Left forelimb (tissue), 1 donor: ENCODE data around the gene SF1.

Experiments
- DNase-seq: peaks from one replicate; pipeline ENCODE4 v3.0.0-alpha.2; 2018; ENCODE audit warnings: low spot score

Gene SF1

DNA sequence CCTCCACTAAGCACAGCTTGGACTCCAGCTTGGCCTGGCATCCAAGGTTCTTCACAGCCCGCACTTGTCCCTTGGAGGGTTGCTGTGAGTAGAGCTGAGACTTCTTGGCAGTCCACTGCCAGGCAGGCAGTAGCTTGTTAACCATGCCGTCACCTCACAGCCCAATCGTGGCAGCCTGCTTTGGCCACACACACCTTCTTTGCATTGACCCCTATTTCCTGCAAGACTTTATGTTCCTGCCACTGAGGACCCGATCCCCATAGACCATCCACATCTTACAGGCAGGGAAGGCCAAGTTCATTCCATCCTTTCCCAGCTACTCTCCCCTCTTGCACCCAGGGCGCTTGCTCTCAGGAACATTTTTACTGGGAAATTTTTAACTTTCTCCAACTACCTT, 16.1 kb downstream of the SF1 start:
- DNase-seq: peak; percentile 66

GRCh38 chr11:64760759-64761420, 17.5 kb downstream of the SF1 start:
- no peak for DNase-seq

GRCh38 chr11:64759722-64760719, 18.3 kb downstream of the SF1 start, which contains the start of gene PYGM:
PYGM (minus strand) TSS chr11:64759974; CDS start chr11:64759898, 76 bp downstream.
- DNase-seq: peak; percentile 87

- peak; percentile 67 for DNase-seq
Observed at GRCh38 chr11:64759131-64759721, 19.1 kb downstream of the SF1 start.

DNA sequence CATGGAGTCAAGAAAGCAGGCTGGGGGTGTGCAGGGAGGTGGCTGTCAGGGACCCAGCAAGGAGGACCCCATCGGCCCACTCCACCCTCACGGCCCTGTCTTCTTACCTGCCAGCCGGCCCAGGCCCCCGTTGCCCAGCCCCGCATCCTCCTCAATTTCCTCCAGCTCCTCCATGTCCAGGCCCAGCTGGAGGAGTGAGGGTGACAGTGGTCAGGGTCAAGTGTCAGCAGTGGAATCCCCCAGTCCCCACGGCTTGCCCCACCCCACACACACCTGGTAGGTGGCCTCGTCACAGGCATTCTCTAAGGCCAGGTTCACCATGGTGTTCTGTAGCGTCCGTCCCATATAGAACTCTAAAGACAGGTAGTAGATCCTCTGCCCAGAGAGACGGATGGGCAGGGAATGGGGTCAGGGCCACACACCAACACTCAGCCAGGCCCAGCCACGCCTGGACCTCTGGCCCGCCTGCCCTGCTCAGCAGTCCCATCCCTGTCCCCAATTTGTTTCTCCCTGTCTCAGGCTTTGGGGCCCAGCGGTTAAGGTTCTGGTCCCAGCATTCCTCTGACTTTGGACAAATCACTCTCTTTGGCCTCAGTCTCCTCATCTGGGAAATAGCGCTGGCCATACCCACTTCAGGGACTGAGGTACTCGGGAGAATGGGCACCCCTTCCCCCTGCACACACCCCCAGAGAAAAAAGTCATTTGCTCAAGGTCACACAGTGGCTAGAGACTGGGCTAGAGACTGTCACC, 19.8 kb downstream of the SF1 start:
- no peak for DNase-seq

DNA sequence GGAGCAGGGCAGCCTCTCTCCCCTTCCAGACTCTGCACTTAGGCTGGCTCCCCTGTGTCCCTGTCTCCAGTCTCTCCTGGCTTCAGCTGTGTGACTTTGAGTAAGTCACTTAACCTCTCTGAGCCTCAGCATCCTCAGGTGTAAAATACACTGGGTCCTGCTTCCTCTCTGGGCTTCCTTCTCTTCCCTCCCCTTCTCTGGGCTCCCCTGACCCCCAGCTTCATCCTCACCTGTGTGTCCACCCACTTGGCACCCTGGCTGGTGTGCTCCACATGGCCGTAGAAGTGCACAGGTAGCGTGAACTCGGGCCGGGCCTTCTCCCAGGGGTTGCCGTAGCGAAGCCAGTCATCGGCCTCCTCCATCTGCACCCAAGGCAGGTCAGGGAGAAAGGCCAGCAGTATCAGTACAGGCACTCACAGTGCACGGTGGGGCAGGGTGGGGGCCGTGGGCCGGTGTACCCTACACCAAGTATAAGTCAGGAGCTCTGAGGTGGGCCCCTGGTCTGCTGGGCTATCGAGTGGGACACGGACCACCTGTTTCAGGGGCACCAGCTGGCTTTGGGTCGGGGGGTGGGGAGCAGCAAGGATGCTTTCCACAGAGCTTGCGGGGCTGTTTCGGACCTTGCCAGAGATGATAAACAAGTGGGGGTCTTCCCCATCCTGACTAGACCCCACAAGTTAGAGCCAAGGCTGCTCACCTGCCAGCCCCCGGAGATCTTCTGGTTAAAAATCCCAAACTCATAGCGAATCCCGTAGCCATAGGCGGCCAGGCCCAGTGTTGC, 20.6 kb downstream of the SF1 start:
- DNase-seq: peak; percentile 60

GRCh38 chr11:64755681-64756361, 22.5 kb downstream of the SF1 start:
- no peak for DNase-seq

DNA sequence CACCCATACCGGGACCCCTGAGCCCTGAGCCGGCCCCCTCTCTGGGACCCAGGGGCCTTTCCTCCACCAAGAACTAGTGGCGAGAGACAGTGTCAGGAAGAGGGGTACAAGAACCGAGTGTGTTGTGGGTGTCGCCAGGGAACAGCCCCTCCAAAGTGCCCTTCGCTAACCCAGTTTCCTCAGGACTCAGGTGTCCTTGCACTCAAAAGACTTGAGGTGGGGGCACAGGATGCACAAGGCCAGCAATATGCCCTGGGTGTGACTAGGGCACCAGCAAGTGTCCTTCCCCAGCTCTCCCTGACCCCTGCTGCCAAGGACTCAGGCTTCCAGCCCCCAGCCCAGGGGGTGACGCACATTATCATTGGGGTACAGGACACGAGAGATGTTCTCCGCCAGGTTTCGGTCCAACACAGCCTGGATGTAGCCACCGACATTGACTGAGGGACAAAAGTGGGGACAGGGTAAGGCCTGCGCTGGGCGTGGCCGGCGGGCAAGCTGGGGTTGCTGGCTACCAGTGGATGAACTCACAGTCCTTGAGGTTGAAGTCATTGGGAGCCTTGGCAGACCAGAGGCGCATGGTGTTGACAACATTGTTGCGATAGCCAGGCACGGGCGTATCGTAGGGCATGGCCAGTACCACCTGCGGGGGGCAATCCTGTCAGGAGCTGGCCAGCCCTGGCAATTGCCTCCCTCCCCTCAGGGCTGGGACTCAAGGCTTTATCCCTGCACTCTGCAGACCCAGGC, 23.3 kb downstream of the SF1 start:
- no peak for DNase-seq

- DNase-seq: peak; percentile 58
Observed at GRCh38 chr11:64754124-64754918, 24.0 kb downstream of the SF1 start.

DNA sequence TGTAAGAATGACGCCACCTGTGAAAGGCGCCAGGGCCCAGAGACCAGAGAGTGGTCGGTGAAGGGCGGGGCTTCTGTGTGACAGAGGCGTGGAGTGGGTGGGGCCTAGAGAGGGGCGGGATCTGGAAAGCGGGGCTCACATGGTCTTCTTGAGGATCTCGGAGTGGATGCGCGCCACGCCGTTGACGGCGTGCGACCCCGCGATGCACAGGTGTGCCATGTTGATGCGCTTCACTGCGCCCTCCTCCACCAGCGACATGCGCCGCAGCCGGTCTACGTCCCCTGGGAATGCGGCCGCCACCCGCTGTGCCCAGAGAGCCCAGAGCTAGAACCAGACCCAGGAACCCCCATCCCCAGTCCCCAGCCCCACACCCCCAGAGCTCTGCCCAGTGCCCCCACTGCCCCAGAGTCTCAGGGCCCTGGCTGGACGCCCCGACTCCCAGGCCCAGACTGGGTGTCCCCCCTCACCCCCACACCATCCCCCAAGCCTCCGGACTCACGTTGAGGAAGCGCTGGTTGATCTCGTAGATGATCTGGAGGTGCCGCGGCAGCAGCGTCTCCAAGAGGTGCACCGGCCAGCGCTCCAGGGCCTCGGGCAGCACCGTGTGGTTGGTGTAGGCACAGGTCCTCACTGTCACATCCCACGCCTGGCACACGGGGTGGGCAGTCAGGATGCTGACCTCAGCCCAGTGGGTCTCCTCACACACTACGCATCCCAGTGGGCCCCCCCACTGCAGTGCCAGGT, 24.8 kb downstream of the SF1 start:
- DNase-seq: peak; percentile 56

DNA sequence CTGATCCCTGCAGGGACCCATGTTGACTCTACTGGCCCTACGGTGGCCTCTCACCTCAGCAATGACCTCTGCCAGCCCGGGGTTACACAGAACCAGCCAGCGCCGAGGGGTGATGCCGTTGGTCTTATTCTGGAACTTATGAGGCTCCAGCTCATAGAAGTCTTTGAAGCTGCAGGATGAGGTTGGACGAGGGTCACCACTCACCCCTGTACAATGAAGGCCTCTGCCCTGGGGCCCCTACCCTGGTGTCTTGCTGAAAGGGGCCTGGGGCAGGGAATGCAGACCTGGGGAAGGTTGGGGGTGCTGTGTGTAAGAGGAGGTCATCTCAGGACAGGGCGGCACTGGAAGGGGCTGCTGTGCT, 25.3 kb downstream of the SF1 start:
- DNase-seq: no peak

DNA sequence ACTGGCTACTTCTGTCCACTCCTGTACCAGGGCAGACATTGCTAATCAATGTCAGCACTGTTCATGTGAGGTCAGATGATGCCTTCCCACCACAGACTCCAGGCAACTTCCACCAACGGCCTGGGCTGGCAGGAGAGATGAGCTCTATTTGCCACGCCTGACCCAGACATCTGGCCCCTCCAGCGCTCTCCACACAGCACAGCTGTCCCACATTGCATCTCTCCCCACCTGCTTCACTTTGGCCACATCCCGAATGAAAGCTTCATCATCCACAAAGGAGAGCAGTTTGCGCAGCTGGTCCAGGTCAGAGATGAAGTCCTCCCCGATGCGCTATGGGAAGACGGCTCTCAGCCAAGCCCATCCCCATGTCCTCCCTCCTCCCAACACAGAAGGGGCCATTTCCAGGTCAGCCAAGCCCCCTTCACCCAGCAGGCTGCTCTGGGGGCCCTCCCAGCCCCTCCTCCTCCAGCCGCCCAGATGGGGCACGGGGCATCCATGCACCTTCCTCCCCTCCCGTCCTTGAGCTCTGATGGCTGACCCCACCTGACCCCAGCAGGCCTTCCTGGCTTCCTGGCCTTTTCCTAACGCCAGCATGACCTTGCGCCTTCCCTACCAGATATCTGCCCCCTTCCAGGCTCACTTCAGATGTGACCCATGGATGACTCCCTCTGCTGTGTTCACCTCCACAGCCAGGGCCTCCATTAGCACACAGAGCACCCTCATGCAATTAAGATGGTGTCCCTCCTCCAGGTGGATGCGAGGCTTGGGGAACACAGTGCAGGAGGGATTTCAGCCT, 26.0 kb downstream of the SF1 start:
- DNase-seq: peak; percentile 60

DNA sequence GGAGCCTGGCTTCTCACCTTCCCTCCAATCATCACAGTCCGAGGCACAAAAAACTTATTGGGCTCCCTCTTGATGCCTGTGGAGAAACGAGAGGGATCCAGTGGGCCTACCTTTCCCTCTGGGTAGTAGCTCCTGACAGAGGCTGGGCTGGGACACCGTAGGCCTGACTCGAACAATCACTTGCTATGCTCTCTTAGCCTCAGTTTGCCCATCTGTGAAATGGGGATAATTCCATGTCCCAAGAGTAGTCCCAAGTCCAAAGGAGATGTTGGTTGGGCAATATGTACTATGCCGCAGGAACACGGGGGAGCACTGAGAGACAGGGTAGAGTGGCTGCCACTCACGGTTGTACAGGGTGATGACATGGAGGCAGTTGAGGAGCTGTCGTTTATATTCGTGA, 26.8 kb downstream of the SF1 start:
- no peak for DNase-seq

- peak; percentile 58 for DNase-seq
Observed at GRCh38 chr11:64751136-64751535, 27.2 kb downstream of the SF1 start.

- no peak for DNase-seq
Observed at GRCh38 chr11:64750361-64751054, 27.8 kb downstream of the SF1 start.

- no peak for DNase-seq
Observed at GRCh38 chr11:64747961-64748665, 30.2 kb downstream of the SF1 start.
